T-helper 1 cell treated with Interleukin-12 subunit alpha and Interleukin-12 subunit beta and Interleukin-4 antibody, amounts not matched to agents 30 μg/mL and 1 μg/mL, for 36 hours (primary cell): ENCODE measurements around the gene OR2A5.
"Not testable (repeated sequence)": the region's sequence is repeated elsewhere in the genome, so short reads cannot be mapped to it uniquely, and the experiment has no call there.

Source experiments
- H3K27ac Mint-ChIP-seq: one replicate; pipeline ENCODE4 v1.8.0; 2021; ENCODE audit warnings: mild to moderate bottlenecking, mixed read lengths
- H3K27me3 Mint-ChIP-seq: one replicate; pipeline ENCODE4 v1.8.0; 2021; ENCODE audit warnings: low read depth, mixed read lengths
- H3K36me3 Mint-ChIP-seq: one replicate; pipeline ENCODE4 v1.8.0; 2021; ENCODE audit warnings: low read depth, mixed read lengths
- H3K4me1 Mint-ChIP-seq: one replicate; pipeline ENCODE4 v1.8.0; 2021; ENCODE audit warnings: low read depth, mixed read lengths
- H3K4me3 Mint-ChIP-seq: one replicate; pipeline ENCODE4 v1.8.0; 2021; ENCODE audit warnings: mild to moderate bottlenecking, moderate library complexity, mixed read lengths
- H3K9me3 Mint-ChIP-seq: one replicate; pipeline ENCODE4 v1.8.0; 2021; ENCODE audit warnings: mixed read lengths

Gene OR2A5

GRCh38 chr7:144048648-144049047 lies at the start of gene OR2A5:
Gene OR2A5 (plus strand): TSS chr7:144048948. CDS start chr7:144050402, 1,454 bp downstream.
- Mint-ChIP-seq H3K27me3 (no peaks in the 10 kb centered on the region), H3K4me3 (no peak within 1 kb of the TSS), H3K27ac (no peak within 1 kb of the TSS), H3K36me3 (no peaks in the 10 kb centered on the region), H3K9me3 (no peaks in the 10 kb centered on the region), H3K4me1 (no peaks in the 10 kb centered on the region)

GRCh38 chr7:144000020-144000419 lies 48.7 kb upstream of the OR2A5 start, which contains the start of gene OR6B1:
Gene OR6B1 (plus strand): TSS chr7:144000320. CDS start chr7:144003997, 3,677 bp downstream.
- Mint-ChIP-seq H3K9me3 (no peaks in the 10 kb centered on the region), H3K27me3 (peaks cover 3% of the 10 kb centered on the region), H3K27ac (no peak within 1 kb of the TSS), H3K36me3 (no peaks in the 10 kb centered on the region), H3K4me3 (no peak within 1 kb of the TSS), H3K4me1 (no peaks in the 10 kb centered on the region)

GRCh38 chr7:144001543-144001942 lies 47.2 kb upstream of the OR2A5 start:
- Mint-ChIP-seq H3K27ac (no peak overlapping the region), H3K4me1 (no peaks in the 10 kb centered on the region), H3K36me3 (no peaks in the 10 kb centered on the region), H3K9me3 (no peaks in the 10 kb centered on the region), H3K27me3 (no peaks in the 10 kb centered on the region), H3K4me3 (no peak overlapping the region)

GRCh38 chr7:144004703-144005102 lies 44.0 kb upstream of the OR2A5 start:
- Mint-ChIP-seq H3K36me3 (no peaks in the 10 kb centered on the region), H3K9me3 (no peaks in the 10 kb centered on the region), H3K4me3 (no peak overlapping the region)

GRCh38 chr7:144006029-144006691 lies 42.6 kb upstream of the OR2A5 start:
- Mint-ChIP-seq H3K27me3 (no peaks in the 10 kb centered on the region), H3K36me3 (no peaks in the 10 kb centered on the region), H3K4me3 (no peak overlapping the region), H3K27ac (no peak overlapping the region), H3K4me1 (no peaks in the 10 kb centered on the region), H3K9me3 (peaks cover 4% of the 10 kb centered on the region)

More at GRCh38 chr7:144004703-144005102, 44.0 kb upstream of the OR2A5 start:
- no peak overlapping the region for H3K27ac Mint-ChIP-seq
- no peaks in the 10 kb centered on the region for H3K4me1 Mint-ChIP-seq
- no peaks in the 10 kb centered on the region for H3K27me3 Mint-ChIP-seq

GRCh38 chr7:144006692-144007042 lies 42.1 kb upstream of the OR2A5 start:
- H3K9me3 Mint-ChIP-seq: peaks cover 4% of the 10 kb centered on the region
- no peak overlapping the region for H3K4me3 Mint-ChIP-seq
- no peaks in the 10 kb centered on the region for H3K36me3 Mint-ChIP-seq
- no peaks in the 10 kb centered on the region for H3K4me1 Mint-ChIP-seq
- H3K27ac Mint-ChIP-seq: no peak overlapping the region
- no peaks in the 10 kb centered on the region for H3K27me3 Mint-ChIP-seq

- Mint-ChIP-seq H3K4me3 (no peak overlapping the region), H3K9me3 (peaks cover 4% of the 10 kb centered on the region), H3K4me1 (no peaks in the 10 kb centered on the region)
These were observed 39.4 kb upstream of the OR2A5 start for GRCh38 chr7:144009361-144009760.

GRCh38 chr7:144010061-144010460 lies 38.7 kb upstream of the OR2A5 start:
- not testable (repeated sequence) for H3K9me3 Mint-ChIP-seq

More at GRCh38 chr7:144009361-144009760, 39.4 kb upstream of the OR2A5 start:
- H3K27me3 Mint-ChIP-seq: no peaks in the 10 kb centered on the region
- H3K27ac Mint-ChIP-seq: no peak overlapping the region
- H3K36me3 Mint-ChIP-seq: no peaks in the 10 kb centered on the region

GRCh38 chr7:144010821-144011220 lies 37.9 kb upstream of the OR2A5 start:
- H3K27ac Mint-ChIP-seq, H3K4me3 Mint-ChIP-seq, H3K9me3 Mint-ChIP-seq, H3K27me3 Mint-ChIP-seq, H3K36me3 Mint-ChIP-seq, H3K4me1 Mint-ChIP-seq: not testable (repeated sequence)

More at GRCh38 chr7:144010061-144010460, 38.7 kb upstream of the OR2A5 start:
- not testable (repeated sequence) for H3K4me3 Mint-ChIP-seq, H3K27me3 Mint-ChIP-seq, H3K36me3 Mint-ChIP-seq, H3K27ac Mint-ChIP-seq, H3K4me1 Mint-ChIP-seq

- no peaks in the 10 kb centered on the region for H3K27me3 Mint-ChIP-seq
- H3K9me3 Mint-ChIP-seq: peaks cover 4% of the 10 kb centered on the region
- no peak overlapping the region for H3K27ac Mint-ChIP-seq
- H3K4me3 Mint-ChIP-seq: no peak overlapping the region
- no peaks in the 10 kb centered on the region for H3K4me1 Mint-ChIP-seq
- no peaks in the 10 kb centered on the region for H3K36me3 Mint-ChIP-seq
These were observed 37.1 kb upstream of the OR2A5 start for GRCh38 chr7:144011458-144012230.

- Mint-ChIP-seq H3K4me3 (no peak overlapping the region), H3K27me3 (no peaks in the 10 kb centered on the region), H3K36me3 (no peaks in the 10 kb centered on the region), H3K4me1 (no peaks in the 10 kb centered on the region), H3K9me3 (no peaks in the 10 kb centered on the region), H3K27ac (no peak overlapping the region)
These were observed 30.7 kb upstream of the OR2A5 start for GRCh38 chr7:144018065-144018464.

- Mint-ChIP-seq H3K4me3 (no peak overlapping the region), H3K27me3 (no peaks in the 10 kb centered on the region), H3K4me1 (no peaks in the 10 kb centered on the region), H3K9me3 (no peaks in the 10 kb centered on the region), H3K36me3 (no peaks in the 10 kb centered on the region), H3K27ac (no peak overlapping the region)
These were observed 29.3 kb upstream of the OR2A5 start for GRCh38 chr7:144019457-144019856.

- Mint-ChIP-seq H3K36me3 (no peaks in the 10 kb centered on the region), H3K4me1 (no peaks in the 10 kb centered on the region), H3K27ac (no peak overlapping the region), H3K27me3 (no peaks in the 10 kb centered on the region), H3K9me3 (no peaks in the 10 kb centered on the region), H3K4me3 (no peak overlapping the region)
These were observed 28.4 kb upstream of the OR2A5 start for GRCh38 chr7:144020340-144020739.

GRCh38 chr7:144022169-144022568 lies 26.6 kb upstream of the OR2A5 start:
- Mint-ChIP-seq H3K4me3 (no peak overlapping the region), H3K9me3 (no peaks in the 10 kb centered on the region), H3K36me3 (no peaks in the 10 kb centered on the region), H3K27me3 (no peaks in the 10 kb centered on the region), H3K27ac (no peak overlapping the region), H3K4me1 (no peaks in the 10 kb centered on the region)

- no peak overlapping the region for H3K4me3 Mint-ChIP-seq
- no peak overlapping the region for H3K27ac Mint-ChIP-seq
- H3K4me1 Mint-ChIP-seq: no peaks in the 10 kb centered on the region
These were observed 25.4 kb upstream of the OR2A5 start for GRCh38 chr7:144023171-144023827.

More at GRCh38 chr7:144023171-144023827, 25.4 kb upstream of the OR2A5 start:
- Mint-ChIP-seq H3K9me3 (no peaks in the 10 kb centered on the region), H3K27me3 (no peaks in the 10 kb centered on the region), H3K36me3 (no peaks in the 10 kb centered on the region)
